ENCODE measurements around the gene ZBTB7A.

GRCh38 chr19:4037301-4037949 is 29.3 kb downstream of the ZBTB7A start:
- no peak for TF ChIP-seq CTCF (conservative IDR thresholded peaks at IDR 0.05; ENCODE audit: low read depth, low read length)
- no peak for TF ChIP-seq EZH2 (IDR thresholded peaks at IDR 0.05; ENCODE audit: borderline replicate concordance, low read depth, low read length, poor library complexity, severe bottlenecking)

All from A673 (cell line).